Measurements from ENCODE around the gene LDHB.

The LDHB gene

GRCh38 chr12:21657326-21658077 is at the start of gene LDHB:
LDHB (minus strand) TSS chr12:21657842; CDS start chr12:21654671, 3,171 bp downstream.
- Histone ChIP-seq H3K9ac (ENCODE audit: low read length) (peak within 1 kb of the TSS; percentile 67), H3K27ac (ENCODE audit: low read depth, low read length) (peak within 1 kb of the TSS; percentile 93), H3K27me3 (ENCODE audit: control insufficient read depth in 1 of 2, insufficient read depth in 2 of 2, low read length in 2 of 2) (no peaks in the 10 kb centered on the region), H3K36me3 (ENCODE audit: insufficient read depth, low read length) (peaks cover 8% of the 10 kb centered on the region), H3K9me3 (ENCODE audit: low read length) (no peaks in the 10 kb centered on the region), H3K4me1 (ENCODE audit: insufficient read depth, low read length) (peaks cover 20% of the 10 kb centered on the region), H3K4me3 (ENCODE audit: low read depth in 1 of 2, low read length in 2 of 2) (peak within 1 kb of the TSS; percentile 86 to 95)

DNA sequence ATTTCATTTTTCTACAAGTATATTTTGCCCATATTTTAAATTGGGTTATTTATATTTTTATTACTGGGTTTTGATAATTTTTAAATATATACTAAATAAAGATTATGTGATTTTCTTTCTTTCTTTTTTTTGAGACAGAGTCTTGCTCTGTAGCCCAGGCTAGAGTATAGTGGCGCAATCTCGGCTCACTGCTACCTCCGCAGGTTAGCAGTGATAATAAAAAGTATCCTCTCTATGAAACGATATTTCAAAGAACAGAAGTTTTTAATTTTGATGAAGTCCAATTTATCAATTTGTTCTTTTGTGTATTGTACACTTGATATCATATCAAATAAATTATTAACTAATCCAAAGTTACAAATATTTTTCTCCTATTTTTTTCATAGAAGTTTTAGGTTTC is 47.2 kb upstream of the LDHB start:
- H3K36me3 ChIP-seq (ENCODE audit: insufficient read depth, low read length) = no peaks in the 10 kb centered on the region
- H3K4me3 ChIP-seq (ENCODE audit: low read depth in 1 of 2, low read length in 2 of 2) = no peak overlapping the region
- H3K27me3 ChIP-seq (ENCODE audit: control insufficient read depth in 1 of 2, insufficient read depth in 2 of 2, low read length in 2 of 2) = no peaks in the 10 kb centered on the region
- no peak overlapping the region for H3K9ac ChIP-seq (ENCODE audit: low read length)
- no peaks in the 10 kb centered on the region for H3K9me3 ChIP-seq (ENCODE audit: low read length)
- H3K27ac ChIP-seq (ENCODE audit: low read depth, low read length) = no peak overlapping the region
- H3K4me1 ChIP-seq (ENCODE audit: insufficient read depth, low read length) = peaks cover under 1% of the 10 kb centered on the region

DNA sequence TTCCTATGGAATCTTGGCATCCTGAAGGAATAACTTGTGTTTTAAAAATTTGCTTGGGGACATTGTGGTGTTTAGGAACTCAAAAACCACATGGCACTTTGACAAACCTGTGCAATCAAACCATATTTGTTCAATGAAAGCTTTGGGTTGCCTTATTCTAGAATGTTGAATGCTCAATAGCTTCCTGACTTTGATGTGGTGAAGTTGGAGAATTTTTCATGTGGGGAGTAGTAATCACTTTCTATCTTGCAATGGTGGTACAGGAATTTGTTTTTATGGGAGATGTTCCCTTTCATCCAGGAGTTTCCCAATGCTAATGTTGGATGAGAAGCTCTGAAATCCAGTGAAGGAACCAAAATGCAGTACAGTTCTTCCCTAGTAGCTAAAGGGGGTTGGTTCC is 42.2 kb upstream of the LDHB start:
- Histone ChIP-seq H3K9ac (ENCODE audit: low read length) (no peak overlapping the region), H3K4me3 (ENCODE audit: low read depth in 1 of 2, low read length in 2 of 2) (no peak overlapping the region), H3K4me1 (ENCODE audit: insufficient read depth, low read length) (no peaks in the 10 kb centered on the region), H3K36me3 (ENCODE audit: insufficient read depth, low read length) (no peaks in the 10 kb centered on the region), H3K27ac (ENCODE audit: low read depth, low read length) (no peak overlapping the region), H3K9me3 (ENCODE audit: low read length) (no peaks in the 10 kb centered on the region), H3K27me3 (ENCODE audit: control insufficient read depth in 1 of 2, insufficient read depth in 2 of 2, low read length in 2 of 2) (no peaks in the 10 kb centered on the region)

DNA sequence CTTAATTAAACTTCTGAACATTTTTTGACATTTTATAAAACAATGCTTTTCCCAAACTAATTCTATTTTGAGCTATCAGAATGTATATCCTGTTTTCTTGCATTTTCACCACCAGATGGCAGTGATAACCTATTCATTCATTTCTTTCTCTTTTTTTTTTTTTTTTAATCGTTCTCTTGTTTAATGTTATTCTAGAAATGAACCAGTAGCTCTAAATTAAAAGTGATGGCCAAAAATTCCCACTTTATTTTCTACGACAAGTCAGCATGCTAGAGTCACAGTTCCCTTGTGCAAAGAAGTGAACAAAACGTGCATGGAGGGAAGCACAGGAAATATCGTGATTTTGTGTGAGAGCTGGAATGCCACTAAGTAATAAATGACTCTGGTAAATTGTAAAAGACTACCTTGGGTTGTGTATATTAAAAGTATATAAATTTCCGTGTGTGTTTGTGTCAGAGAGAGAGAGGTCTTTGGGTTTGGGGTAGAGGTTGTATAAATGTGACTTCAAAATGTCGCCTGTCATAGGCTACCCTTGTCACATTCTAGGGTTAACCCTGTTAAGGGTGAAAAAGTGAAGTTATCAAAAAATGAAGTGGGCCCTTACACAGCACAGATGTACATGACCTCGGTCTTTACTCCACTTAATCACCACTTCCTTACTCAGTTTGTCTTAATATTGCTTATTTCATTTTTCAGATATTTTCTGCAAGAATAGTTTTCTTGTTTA is 40.4 kb upstream of the LDHB start:
- H3K4me1 ChIP-seq (ENCODE audit: insufficient read depth, low read length) = no peaks in the 10 kb centered on the region
- no peaks in the 10 kb centered on the region for H3K36me3 ChIP-seq (ENCODE audit: insufficient read depth, low read length)
- H3K9ac ChIP-seq (ENCODE audit: low read length) = no peak overlapping the region
- no peak overlapping the region for H3K27ac ChIP-seq (ENCODE audit: low read depth, low read length)
- no peaks in the 10 kb centered on the region for H3K9me3 ChIP-seq (ENCODE audit: low read length)
- H3K27me3 ChIP-seq (ENCODE audit: control insufficient read depth in 1 of 2, insufficient read depth in 2 of 2, low read length in 2 of 2) = no peaks in the 10 kb centered on the region
- no peak overlapping the region for H3K4me3 ChIP-seq (ENCODE audit: low read depth in 1 of 2, low read length in 2 of 2)

DNA sequence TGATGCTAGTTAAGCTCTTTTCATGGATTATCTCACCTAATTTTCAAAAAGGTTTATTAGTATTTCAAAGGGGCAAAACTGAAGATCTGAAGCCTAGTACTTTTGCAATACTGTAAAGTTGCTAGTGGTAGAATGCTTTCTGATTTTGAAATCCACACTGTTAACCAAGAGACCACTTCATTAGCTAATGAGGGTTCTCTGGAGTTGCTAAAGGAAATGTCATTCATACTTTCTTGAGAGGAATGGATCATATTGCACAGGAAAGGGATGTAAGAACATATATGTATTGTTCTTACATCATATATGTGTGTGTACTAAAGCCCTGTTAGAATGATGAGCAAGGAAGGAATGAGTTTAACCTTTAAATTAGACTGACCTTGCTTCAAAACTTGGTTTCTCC is 39.0 kb upstream of the LDHB start:
- no peak overlapping the region for H3K4me3 ChIP-seq (ENCODE audit: low read depth in 1 of 2, low read length in 2 of 2)
- no peaks in the 10 kb centered on the region for H3K9me3 ChIP-seq (ENCODE audit: low read length)
- no peaks in the 10 kb centered on the region for H3K4me1 ChIP-seq (ENCODE audit: insufficient read depth, low read length)
- no peak overlapping the region for H3K9ac ChIP-seq (ENCODE audit: low read length)
- H3K27me3 ChIP-seq (ENCODE audit: control insufficient read depth in 1 of 2, insufficient read depth in 2 of 2, low read length in 2 of 2) = no peaks in the 10 kb centered on the region
- H3K27ac ChIP-seq (ENCODE audit: low read depth, low read length) = no peak overlapping the region
- H3K36me3 ChIP-seq (ENCODE audit: insufficient read depth, low read length) = no peaks in the 10 kb centered on the region

DNA sequence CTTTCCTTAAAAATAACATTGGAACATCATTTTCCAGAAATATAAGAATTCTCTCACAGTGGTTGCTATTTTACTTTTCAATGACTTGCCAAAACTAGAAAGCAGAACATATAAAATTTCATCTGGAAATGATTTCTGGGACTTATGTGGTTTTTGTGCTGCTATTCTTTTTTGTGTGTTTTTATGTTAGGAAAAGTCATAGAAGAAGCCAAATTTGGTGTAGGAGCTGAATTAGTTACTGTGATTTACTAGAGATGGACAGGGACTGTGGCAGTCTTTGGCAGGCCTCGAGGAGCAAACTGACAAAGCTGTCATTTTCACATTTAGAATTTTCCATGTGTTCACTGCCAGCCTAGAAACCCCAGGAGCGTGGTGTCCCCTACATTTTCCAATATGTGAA is 38.3 kb upstream of the LDHB start:
- H3K27ac ChIP-seq (ENCODE audit: low read depth, low read length) = no peak overlapping the region
- no peaks in the 10 kb centered on the region for H3K36me3 ChIP-seq (ENCODE audit: insufficient read depth, low read length)
- no peaks in the 10 kb centered on the region for H3K27me3 ChIP-seq (ENCODE audit: control insufficient read depth in 1 of 2, insufficient read depth in 2 of 2, low read length in 2 of 2)
- no peaks in the 10 kb centered on the region for H3K4me1 ChIP-seq (ENCODE audit: insufficient read depth, low read length)
- no peak overlapping the region for H3K9ac ChIP-seq (ENCODE audit: low read length)
- H3K9me3 ChIP-seq (ENCODE audit: low read length) = no peaks in the 10 kb centered on the region
- no peak overlapping the region for H3K4me3 ChIP-seq (ENCODE audit: low read depth in 1 of 2, low read length in 2 of 2)

- Histone ChIP-seq H3K36me3 (ENCODE audit: insufficient read depth, low read length) (no peaks in the 10 kb centered on the region), H3K4me3 (ENCODE audit: low read depth in 1 of 2, low read length in 2 of 2) (no peak overlapping the region), H3K27ac (ENCODE audit: low read depth, low read length) (no peak overlapping the region), H3K9me3 (ENCODE audit: low read length) (peaks cover 2% of the 10 kb centered on the region), H3K9ac (ENCODE audit: low read length) (no peak overlapping the region), H3K4me1 (ENCODE audit: insufficient read depth, low read length) (no peaks in the 10 kb centered on the region), H3K27me3 (ENCODE audit: control insufficient read depth in 1 of 2, insufficient read depth in 2 of 2, low read length in 2 of 2) (no peaks in the 10 kb centered on the region)
Measured at GRCh38 chr12:21694660-21695059, 37.0 kb upstream of the LDHB start.

DNA sequence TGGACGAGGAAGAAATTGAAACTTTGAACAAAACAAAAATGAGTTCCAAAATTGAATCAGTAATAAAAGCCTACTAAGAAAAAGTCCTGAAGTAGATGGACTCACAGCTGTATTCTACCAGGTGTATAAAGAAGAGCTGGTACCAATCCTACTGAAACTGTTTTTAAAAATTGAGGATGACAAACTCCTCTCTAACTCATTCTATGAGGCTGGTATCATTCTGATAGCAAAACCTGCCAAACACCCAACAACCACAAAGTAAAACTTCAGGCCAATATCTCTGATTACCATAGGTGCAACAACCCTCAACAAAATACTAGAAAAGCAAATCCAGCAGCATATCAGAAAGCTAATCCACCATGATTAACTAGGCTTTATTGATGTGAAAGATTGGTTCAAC is 33.9 kb upstream of the LDHB start:
- Histone ChIP-seq H3K4me1 (ENCODE audit: insufficient read depth, low read length) (no peaks in the 10 kb centered on the region), H3K9ac (ENCODE audit: low read length) (no peak overlapping the region), H3K36me3 (ENCODE audit: insufficient read depth, low read length) (no peaks in the 10 kb centered on the region), H3K4me3 (ENCODE audit: low read depth in 1 of 2, low read length in 2 of 2) (no peak overlapping the region), H3K9me3 (ENCODE audit: low read length) (peaks cover 6% of the 10 kb centered on the region), H3K27me3 (ENCODE audit: control insufficient read depth in 1 of 2, insufficient read depth in 2 of 2, low read length in 2 of 2) (no peaks in the 10 kb centered on the region), H3K27ac (ENCODE audit: low read depth, low read length) (no peak overlapping the region)

GRCh38 chr12:21690704-21691368 is 33.2 kb upstream of the LDHB start:
- H3K9me3 ChIP-seq (ENCODE audit: low read length) = peaks cover 6% of the 10 kb centered on the region
- H3K27me3 ChIP-seq (ENCODE audit: control insufficient read depth in 1 of 2, insufficient read depth in 2 of 2, low read length in 2 of 2) = no peaks in the 10 kb centered on the region
- no peaks in the 10 kb centered on the region for H3K4me1 ChIP-seq (ENCODE audit: insufficient read depth, low read length)
- no peak overlapping the region for H3K9ac ChIP-seq (ENCODE audit: low read length)
- H3K4me3 ChIP-seq (ENCODE audit: low read depth in 1 of 2, low read length in 2 of 2) = no peak overlapping the region
- H3K36me3 ChIP-seq (ENCODE audit: insufficient read depth, low read length) = no peaks in the 10 kb centered on the region
- H3K27ac ChIP-seq (ENCODE audit: low read depth, low read length) = no peak overlapping the region

GRCh38 chr12:21683115-21683514 is 25.5 kb upstream of the LDHB start:
- peaks cover 6% of the 10 kb centered on the region for H3K4me1 ChIP-seq (ENCODE audit: insufficient read depth, low read length)
- no peaks in the 10 kb centered on the region for H3K36me3 ChIP-seq (ENCODE audit: insufficient read depth, low read length)
- H3K9ac ChIP-seq (ENCODE audit: low read length) = no peak overlapping the region
- no peak overlapping the region for H3K27ac ChIP-seq (ENCODE audit: low read depth, low read length)
- H3K27me3 ChIP-seq (ENCODE audit: control insufficient read depth in 1 of 2, insufficient read depth in 2 of 2, low read length in 2 of 2) = no peaks in the 10 kb centered on the region
- H3K4me3 ChIP-seq (ENCODE audit: low read depth in 1 of 2, low read length in 2 of 2) = no peak overlapping the region
- no peaks in the 10 kb centered on the region for H3K9me3 ChIP-seq (ENCODE audit: low read length)

DNA sequence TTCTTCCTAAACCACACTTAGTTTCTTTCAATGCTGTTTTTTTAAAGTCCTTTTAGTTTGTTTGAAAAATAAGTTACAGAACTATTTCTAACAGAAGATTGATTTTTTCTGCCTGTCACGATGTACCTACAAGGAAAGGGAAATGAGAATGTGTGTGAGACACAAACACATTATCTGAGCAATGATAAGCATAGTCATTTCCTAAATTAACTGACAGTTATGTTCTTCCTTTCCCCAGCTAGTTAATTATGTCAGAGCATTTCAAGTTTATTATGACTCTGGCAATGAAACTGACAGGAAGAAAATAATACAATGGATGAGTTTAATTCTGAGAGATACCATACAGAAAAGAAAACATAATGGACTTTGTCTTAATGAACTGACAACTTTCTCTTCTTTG is 21.3 kb upstream of the LDHB start:
- Histone ChIP-seq H3K9me3 (ENCODE audit: low read length) (no peaks in the 10 kb centered on the region), H3K4me1 (ENCODE audit: insufficient read depth, low read length) (peaks cover 6% of the 10 kb centered on the region), H3K27ac (ENCODE audit: low read depth, low read length) (no peak overlapping the region), H3K9ac (ENCODE audit: low read length) (no peak overlapping the region), H3K27me3 (ENCODE audit: control insufficient read depth in 1 of 2, insufficient read depth in 2 of 2, low read length in 2 of 2) (no peaks in the 10 kb centered on the region), H3K4me3 (ENCODE audit: low read depth in 1 of 2, low read length in 2 of 2) (no peak overlapping the region), H3K36me3 (ENCODE audit: insufficient read depth, low read length) (no peaks in the 10 kb centered on the region)
